22Rv1 (cell line): Measurements from ENCODE around the gene WDR3.

Experiments used
- ZFX ChIP-seq: fragments of 450-650 bp; IDR thresholded peaks from 2 replicates; pipeline ENCODE4 v1.6.1; 2017; ENCODE audit warnings: antibody characterized with exemption, borderline replicate concordance
- TF ChIP-seq, protein P1 (sequence below): fragments of 450-650 bp; IDR thresholded peaks from 2 replicates; pipeline ENCODE4 v1.5.1; 2017; ENCODE audit warnings: mild to moderate bottlenecking

- TF ChIP-seq, protein P1, sequence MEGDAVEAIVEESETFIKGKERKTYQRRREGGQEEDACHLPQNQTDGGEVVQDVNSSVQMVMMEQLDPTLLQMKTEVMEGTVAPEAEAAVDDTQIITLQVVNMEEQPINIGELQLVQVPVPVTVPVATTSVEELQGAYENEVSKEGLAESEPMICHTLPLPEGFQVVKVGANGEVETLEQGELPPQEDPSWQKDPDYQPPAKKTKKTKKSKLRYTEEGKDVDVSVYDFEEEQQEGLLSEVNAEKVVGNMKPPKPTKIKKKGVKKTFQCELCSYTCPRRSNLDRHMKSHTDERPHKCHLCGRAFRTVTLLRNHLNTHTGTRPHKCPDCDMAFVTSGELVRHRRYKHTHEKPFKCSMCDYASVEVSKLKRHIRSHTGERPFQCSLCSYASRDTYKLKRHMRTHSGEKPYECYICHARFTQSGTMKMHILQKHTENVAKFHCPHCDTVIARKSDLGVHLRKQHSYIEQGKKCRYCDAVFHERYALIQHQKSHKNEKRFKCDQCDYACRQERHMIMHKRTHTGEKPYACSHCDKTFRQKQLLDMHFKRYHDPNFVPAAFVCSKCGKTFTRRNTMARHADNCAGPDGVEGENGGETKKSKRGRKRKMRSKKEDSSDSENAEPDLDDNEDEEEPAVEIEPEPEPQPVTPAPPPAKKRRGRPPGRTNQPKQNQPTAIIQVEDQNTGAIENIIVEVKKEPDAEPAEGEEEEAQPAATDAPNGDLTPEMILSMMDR, result peak; percentile 35
- TF ChIP-seq ZFX, result no peak
Measured at GRCh38 chr1:117928881-117929342, 627 bp upstream of the WDR3 start.
